OCI-M2 (cell line): ENCODE results near the gene TNFRSF12A.

ENCODE experiments used
- DNase-seq: peaks from one replicate; lab custom pipeline; 2025; ENCODE audit not compliant: unreplicated experiment; lab: John Stamatoyannopoulos, UW

TNFRSF12A gene

DNA sequence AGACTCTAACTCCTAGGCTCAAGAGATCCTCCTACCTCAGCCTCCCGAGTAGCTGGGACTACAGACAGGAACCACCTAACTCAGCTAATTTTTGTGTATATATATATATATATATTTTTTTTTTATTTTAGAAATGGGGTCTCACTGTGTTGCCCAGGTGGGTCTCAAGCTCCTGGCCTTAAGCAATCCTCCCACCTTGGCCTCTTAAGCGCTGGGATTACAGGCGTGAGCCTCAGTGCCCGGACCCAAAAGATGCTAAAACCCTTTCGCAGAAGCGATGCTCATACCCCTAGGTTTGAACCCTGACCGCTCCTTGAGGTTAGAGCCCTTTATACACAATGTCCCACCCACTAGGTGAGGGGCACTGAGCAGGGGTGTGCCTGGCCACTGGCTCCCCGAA, 9.7 kb upstream of the TNFRSF12A start:
- DNase-seq, result no peak

DNA sequence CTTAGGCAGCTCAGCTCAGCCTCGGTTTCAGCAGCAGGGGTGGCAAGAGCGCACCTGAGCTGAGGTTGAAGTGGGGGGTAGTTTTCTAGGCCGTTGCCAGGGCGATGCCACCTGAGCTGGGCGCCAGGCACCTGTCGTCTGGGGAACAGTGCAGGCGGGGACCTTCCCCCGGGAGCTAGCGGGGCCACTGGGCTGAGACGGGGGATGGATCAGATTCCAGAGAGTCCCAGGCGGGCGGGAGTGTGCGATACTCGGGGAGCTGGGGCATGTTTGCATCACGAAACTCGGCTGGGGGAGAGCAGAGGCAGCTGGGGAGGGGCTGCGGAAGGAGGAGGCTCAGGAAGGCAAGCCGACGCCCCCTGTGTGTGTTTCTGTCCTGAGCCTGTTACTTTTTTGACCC, 7.9 kb upstream of the TNFRSF12A start:
- DNase-seq, result no peak

DNA sequence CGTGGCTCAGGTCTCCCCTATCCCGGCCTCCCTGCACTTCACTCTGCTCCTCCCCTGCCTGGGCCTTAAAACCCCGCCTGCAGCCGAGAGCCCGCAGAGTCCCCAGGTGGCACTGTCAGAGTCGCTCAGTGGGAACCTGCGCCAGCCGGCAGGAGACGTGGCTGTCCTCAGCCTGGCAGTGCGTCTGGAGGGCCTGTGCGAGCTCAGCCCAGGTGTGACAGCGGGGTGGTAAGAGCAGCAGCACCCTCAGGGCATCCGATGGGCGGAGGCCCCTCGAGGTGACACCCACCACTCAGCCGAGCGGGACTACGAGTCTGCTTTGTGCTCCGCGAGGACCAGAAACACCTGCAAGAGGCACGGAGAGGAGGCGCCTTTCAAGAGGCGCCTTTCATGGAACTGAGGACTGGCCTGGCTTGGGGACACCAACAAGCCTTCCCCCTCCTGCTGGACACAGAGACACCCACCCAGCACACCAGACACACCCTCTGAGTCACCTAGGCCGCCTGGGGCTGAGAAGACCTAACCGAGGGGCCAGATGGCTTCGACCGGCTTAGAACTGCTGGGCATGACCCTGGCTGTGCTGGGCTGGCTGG, 7.2 kb upstream of the TNFRSF12A start, which contains the start of gene CLDN9:
CLDN9 (plus strand) TSS at position 96 of the 593 bp plus-strand sequence; CDS start at position 536, 440 bp downstream.
- no peak for DNase-seq

DNA sequence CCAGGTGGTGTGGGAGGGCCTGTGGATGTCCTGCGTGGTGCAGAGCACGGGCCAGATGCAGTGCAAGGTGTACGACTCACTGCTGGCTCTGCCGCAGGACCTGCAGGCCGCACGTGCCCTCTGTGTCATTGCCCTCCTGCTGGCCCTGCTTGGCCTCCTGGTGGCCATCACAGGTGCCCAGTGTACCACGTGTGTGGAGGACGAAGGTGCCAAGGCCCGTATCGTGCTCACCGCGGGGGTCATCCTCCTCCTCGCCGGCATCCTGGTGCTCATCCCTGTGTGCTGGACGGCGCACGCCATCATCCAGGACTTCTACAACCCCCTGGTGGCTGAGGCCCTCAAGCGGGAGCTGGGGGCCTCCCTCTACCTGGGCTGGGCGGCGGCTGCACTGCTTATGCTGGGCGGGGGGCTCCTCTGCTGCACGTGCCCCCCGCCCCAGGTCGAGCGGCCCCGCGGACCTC, 6.6 kb upstream of the TNFRSF12A start:
- DNase-seq, result no peak

DNA sequence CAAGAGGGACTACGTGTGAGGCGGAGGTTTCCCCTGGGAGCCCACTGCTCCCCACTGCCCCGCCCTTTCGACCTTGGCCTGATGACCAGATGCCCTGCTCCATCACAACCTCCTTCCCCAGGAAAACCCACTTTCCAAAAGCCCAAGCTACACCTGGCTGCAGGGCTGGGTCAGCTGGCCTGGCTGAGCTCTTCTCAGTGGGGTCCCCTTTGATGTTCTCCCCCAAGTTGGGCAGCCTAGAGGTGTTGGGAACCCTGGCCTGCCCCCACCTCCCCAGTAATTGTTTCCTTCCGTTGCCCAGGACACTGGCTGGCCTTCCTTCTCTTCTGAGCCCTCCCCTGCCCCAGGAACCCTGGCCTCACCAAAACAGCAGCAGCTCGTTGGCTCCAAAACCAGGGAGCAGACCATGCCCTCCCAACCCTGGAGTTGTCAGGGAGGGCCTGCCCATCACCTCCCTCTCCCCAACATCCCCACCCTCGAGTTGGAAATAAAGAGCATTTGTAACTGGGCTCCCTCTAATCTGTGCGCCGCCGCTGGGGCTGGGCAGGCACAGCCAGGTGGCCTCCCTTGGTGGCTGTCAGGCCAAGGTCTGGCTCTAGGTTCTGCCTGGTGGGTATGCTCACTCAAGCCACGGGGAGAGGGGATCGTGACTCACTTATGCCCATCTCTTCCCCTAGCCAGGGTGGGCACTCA, 6.0 kb upstream of the TNFRSF12A start:
- DNase-seq, result no peak

DNA sequence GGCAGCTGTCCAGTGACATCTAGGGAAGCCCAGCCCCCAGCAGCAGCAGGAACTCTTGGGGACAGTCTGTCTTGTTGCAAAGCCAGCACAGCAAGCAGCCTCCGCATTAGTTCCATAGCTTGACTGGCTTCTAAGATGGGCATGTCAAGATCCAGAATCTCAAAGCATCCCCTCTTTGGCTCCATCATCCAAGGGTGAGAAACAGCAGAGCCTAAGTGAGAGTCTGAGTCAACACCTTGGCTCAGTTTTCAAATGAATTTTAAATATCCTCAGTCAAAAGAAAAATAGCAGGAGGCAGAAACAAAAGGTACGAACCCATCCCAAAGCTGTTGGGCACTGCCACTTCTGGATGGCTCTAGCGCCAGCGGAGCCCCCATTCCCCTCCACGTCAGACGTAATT, 5.2 kb upstream of the TNFRSF12A start:
- no peak for DNase-seq

DNA sequence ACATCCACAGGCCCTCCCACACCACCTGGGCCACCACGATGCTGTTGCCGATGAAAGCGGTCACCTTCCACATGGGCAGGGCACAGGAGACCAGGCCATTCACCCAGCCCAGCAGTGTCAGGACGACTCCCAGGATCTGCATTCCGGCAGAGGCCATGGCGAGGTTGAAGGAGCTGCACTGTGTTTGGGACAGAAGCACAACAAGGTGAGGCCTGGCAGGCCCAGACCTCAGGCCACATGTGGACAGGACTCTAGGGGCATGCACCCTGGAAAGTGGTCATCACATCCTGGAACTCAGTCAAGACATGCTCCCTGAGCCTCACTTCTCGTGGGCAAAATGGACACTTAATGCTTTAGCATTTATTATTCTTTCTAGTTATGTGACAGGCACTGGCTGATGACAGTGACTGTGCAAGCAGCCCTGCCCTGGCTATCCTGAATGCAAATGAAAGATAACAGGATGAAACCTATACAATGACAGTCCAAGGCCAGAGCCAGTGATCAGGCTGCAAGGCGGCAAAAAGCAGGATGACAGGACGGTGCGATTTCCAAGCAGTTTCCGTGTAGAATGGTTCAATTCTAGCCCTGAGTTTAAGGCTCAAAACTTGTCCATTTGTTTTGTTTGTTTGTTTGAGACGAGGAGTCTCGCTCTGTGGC, 4.2 kb upstream of the TNFRSF12A start:
- DNase-seq, result no peak

DNA sequence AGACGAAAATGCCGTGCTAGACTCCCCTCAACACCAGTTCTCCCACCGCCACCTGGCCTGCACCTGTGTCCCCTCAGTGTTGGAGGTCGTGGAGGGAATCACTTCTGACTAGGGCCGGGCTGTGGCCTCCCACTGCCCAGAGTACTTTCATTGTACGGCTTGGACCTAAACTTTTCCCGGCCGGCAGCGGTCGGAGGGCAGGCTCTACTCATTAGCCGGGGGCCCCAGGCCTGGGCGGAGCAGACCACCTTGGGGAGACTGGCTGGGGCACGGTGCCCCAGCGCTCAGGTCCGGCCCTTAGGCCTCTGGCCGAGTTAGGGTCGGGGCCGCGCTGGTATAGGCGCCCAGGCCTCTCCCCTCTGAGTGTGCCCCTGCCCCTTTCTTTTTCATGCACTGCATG, 2.8 kb upstream of the TNFRSF12A start:
- no peak for DNase-seq

DNA sequence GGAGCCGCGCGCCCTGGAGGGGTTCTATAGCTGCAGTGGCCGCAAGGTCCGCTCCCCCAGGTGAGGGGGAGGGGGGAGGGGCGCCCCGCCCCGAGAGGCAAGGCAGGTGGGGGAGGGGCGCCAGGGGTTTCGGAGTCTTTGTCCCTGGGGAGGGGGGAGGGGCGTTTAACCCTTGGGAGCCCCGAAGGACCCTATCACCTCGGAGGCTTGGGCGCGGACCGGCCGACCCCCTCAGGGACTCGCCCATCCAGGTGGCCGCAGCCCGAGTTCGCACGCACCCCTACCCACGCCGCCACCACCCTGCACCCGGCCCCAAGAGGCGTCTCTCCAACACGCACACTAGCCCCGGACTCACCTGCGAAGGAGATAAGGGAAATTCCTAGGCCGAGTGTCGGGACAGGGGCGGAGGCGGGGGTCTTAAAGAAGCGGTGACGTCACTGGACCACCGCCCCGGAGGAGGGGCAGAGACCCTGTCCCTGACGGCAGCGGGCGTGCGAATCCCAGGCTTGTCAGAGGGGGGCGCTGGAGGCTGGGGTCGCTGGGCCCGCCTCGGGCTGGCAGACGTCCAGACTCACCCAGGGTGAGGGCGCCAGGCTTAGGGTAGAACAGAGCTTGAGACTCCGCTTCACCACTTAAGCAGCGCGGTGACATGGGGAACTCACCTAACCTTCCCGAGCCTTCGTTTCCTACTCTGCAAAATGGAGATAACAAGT, 2.2 kb upstream of the TNFRSF12A start, which contains the start of gene CLDN6:
CLDN6 (minus strand) TSS at position 390 of the 713 bp plus-strand sequence. CDS start 2,162 bp downstream, outside the sequence.
- DNase-seq, result no peak

DNA sequence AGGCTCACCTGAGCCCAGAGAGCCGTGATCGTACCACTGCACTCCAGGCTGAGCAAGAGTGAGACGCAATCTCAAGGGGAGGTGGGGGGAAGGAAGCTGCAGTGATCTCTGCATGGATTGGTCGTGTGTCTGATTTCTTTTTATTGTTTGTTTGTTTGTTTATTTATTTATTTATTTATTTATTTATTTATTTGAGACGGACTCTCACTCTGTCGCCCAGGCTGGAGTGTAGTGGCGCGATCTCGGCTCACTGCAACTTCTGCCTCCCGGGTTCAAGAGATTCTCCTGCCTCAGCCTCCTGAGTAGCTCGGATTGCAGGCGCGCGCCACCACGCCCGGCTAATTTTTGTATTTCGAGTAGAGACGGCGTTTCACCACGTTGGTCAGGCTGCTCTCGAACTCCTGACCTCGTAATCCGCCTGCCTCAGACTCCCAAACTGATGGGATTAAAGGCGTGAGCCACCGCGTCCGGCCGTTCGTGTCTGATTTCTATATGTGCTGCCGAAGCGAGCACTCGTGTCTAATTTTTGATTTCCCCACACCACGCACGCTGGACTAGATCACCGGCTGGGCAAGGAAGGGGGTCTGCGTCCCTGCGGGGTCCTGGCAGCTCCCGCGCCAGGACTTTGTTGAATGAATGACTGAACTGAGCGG, 448 bp upstream of the TNFRSF12A start:
- no peak for DNase-seq

DNA sequence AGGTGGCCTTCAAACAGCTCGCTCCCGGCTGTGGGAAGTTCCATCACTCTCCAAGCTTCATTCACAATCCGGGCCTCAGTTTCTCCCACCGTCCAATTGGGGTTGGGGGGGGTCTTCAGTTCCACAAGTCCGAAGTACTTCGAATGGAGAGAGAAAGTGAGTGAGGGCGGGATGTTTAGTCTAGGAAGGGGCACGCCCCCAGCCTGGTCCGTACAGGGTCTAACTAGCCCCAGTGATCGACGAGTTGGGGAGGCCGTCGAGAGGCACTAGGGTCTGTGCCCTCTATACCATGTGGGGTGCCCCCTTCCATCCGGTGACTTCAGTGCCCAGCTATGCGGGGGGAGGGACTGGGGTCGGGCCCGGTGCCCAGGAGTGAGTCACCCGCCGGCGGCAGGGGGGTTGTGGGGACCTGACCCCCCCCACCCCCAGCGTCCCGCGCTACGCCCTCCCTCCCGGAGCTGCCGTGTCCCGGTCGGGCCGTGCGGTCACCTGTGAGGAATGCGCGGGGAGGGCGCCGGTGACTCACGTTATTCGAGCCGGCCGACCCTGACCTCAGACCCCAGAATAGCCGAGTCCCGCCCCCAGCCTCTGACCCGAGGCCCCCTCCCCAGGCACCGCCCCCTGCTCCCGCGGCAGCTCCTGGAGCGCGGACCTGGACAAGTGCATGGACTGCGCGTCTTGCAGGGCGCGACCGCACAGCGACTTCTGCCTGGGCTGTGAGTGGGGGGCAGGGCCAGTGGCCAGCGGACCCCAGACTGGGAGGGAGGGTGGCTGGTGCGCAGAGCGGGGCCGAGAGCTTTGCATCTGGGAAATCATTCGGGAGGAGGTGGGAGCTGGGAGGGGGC, 658 bp downstream of the TNFRSF12A start:
- DNase-seq, result no peak

DNA sequence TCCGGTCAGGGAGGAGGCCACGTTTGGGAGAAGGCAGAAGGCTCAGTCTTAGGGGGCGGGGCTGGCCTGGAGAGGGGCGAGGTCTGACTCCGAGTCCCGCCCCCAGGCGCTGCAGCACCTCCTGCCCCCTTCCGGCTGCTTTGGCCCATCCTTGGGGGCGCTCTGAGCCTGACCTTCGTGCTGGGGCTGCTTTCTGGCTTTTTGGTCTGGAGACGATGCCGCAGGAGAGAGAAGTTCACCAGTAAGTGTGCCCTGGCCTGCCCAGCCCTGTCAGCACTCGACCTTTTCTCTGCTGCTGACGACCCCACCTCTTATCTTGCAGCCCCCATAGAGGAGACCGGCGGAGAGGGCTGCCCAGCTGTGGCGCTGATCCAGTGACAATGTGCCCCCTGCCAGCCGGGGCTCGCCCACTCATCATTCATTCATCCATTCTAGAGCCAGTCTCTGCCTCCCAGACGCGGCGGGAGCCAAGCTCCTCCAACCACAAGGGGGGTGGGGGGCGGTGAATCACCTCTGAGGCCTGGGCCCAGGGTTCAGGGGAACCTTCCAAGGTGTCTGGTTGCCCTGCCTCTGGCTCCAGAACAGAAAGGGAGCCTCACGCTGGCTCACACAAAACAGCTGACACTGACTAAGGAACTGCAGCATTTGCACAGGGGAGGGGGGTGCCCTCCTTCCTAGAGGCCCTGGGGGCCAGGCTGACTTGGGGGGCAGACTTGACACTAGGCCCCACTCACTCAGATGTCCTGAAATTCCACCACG, 1.5 kb downstream of the TNFRSF12A start:
- DNase-seq, result no peak

DNA sequence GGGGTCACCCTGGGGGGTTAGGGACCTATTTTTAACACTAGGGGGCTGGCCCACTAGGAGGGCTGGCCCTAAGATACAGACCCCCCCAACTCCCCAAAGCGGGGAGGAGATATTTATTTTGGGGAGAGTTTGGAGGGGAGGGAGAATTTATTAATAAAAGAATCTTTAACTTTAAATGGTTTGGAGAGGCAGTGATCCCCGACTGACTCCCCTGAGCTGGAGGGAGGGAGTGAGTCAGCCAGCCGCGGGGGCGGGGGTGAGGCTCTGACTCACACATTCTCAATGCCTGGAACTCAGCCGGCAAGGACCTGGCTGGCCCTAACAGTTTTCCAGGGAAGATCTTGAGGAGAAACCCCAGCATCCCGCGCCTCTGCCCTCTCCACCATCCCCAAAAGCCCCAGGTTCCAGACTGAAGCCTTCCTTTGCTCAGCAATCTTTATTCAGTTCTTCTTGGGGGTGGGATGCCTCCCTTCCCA, 2.1 kb downstream of the TNFRSF12A start:
- no peak for DNase-seq

DNA sequence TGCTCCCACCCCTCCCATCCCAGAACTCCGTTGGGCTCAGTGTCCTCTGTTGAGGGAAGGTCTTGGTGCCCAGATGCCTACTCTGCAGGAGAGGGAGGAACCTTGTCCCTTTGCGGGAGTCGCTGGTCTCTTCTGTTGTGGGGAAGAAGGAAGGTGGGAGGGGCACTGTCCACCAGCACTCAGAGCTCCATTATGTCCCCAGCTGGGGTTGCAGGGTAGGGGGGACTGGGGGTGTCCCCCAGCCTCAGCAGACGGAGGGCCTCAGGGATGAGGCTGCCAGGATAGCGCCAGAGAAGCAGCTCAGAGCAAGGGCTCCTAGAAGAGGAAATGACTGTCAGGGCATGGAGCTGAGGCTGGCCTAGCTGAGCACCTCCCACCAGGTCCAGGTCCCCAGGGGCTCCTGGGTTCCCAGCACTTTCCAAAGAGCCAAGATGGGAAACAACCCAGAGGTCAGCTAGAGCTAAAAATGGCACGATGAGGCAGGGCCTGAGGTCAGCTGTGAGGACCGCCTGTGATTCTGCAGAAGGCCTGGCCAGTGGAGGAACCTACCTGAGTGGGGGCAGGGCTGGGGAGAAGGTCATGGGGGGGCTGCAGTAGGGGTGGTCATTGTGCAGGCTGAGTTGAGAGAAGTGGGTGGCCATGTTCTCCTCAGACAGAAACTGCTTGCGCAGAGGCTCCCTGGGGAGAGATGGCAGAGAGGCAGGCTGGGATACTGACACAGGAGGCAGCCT, 2.7 kb downstream of the TNFRSF12A start:
- DNase-seq, result no peak

DNA sequence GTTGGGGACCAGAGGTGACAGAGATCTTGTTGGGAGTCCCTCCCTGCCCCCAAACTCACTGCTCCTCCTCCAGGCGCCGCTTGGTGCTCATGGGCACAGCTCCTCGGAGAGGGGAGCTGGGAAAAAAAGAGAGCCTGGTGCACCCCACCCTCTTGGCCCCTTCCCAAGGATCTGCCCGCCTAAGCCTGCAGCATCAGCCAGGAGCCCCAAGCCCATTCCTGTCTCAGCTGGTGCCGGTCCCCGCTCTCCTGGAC, 3.2 kb downstream of the TNFRSF12A start:
- no peak for DNase-seq

DNA sequence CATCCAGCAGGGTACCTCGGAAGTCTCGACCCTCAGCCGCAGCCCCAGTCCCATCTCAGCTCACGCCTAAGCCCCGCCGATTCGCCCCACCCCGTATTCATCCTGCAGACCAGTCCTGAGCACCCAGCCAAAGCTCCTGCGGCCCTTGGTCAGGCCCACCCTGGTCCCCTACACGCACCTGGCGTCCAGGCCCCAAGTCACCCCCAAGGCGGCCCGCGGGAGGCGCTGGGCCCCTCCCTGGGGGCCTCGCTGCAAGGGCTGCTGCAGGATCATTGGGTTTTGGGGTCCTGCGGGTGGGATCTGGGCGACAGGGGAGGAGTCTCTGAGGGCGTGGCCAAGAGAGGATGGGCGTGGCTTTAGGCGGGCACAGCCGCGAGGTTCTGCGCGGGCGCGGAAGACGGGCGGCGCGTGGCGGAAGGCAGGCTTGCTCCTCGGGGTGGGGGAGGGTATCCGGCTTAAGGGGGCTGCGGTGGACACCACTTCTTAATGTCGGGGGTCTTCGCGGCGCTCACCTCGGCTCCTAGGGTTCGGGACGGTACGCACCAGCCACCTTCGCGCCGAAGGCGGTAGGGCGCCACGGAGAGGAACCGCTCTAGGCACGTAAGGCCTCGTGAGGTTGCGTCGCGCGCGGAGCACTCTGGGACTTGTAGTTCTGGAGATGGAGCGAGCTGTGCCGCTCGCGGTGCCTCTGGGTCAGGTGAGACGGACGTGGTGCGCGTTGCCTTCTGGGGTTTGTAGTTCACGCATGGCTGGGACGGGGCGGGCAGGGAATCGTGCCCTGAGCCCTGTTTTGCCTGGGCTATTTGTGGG, 3.7 kb downstream of the TNFRSF12A start, which contains the start of the genes HCFC1R1 and THOC6:
HCFC1R1 (minus strand) TSS at position 274 of the 810 bp plus-strand sequence; CDS start at position 273, 1 bp downstream.
THOC6 (plus strand) TSS at position 367 of the 810 bp plus-strand sequence; CDS start at position 659, 292 bp downstream.
- DNase-seq, result peak; percentile 77
